ENCODE results near the gene ACTR5. TPM values are rescaled to one million over a fixed set of nuclear protein-coding genes. Genes with fewer than 3 reads are reported as not detected.

The ACTR5 gene
- total RNA-seq, 4 donors from 2014 or later: 7.8 to 13.9 (median 8.6) TPM

GRCh38 chr20:38725931-38726803, 22.1 kb upstream of the ACTR5 start:
- H3K4me3 ChIP-seq: no peak overlapping the region
- WGBS, 2 donors (ENCODE audit: low coverage in 1 of 2): 4 to 13% methylated on average over 8 to 26 of the region's 53 CpGs
- peaks cover 0 to 4% (median 0%) of the 10 kb centered on the region in 3 donors for H3K9me3 ChIP-seq
- H3K4me1 ChIP-seq: peaks cover 0 to 67% (median 14%) of the 10 kb centered on the region in 3 donors
- ATAC-seq: no peak
- H3K27ac ChIP-seq: no peak overlapping the region
- H3K27me3 ChIP-seq: peaks cover 100% of the 10 kb centered on the region
- H3K36me3 ChIP-seq: no peaks in the 10 kb centered on the region
- TF ChIP-seq CTCF (IDR thresholded peaks at IDR 0.05): peak in 1 of 4 experiments; percentile 35
- no peak for TF ChIP-seq POLR2AphosphoS5 (IDR thresholded peaks at IDR 0.05)
- TF ChIP-seq EP300 (IDR thresholded peaks at IDR 0.05): no peak
- no peak for TF ChIP-seq POLR2A (IDR thresholded peaks at IDR 0.05)

GRCh38 chr20:38726804-38727606, 21.3 kb upstream of the ACTR5 start:
- no peak for ATAC-seq
- Histone ChIP-seq H3K4me3 (no peak overlapping the region), H3K27ac (no peak overlapping the region), H3K9me3 (peaks cover 0 to 4% (median 0%) of the 10 kb centered on the region in 3 donors), H3K4me1 (peaks cover 0 to 74% (median 16%) of the 10 kb centered on the region in 3 donors), H3K27me3 (peaks cover 100% of the 10 kb centered on the region), H3K36me3 (no peaks in the 10 kb centered on the region)
- TF ChIP-seq POLR2A (IDR thresholded peaks at IDR 0.05) (no peak), EP300 (IDR thresholded peaks at IDR 0.05) (no peak), CTCF (IDR thresholded peaks at IDR 0.05) (no peak), POLR2AphosphoS5 (IDR thresholded peaks at IDR 0.05) (no peak)
- WGBS, 2 donors (ENCODE audit: low coverage in 1 of 2): 2% methylated on average over 19 to 29 of the region's 43 CpGs

- peaks cover 0 to 4% (median 0%) of the 10 kb centered on the region in 3 donors for H3K9me3 ChIP-seq
- no peak overlapping the region for H3K4me3 ChIP-seq
- H3K27ac ChIP-seq: no peak overlapping the region
- H3K27me3 ChIP-seq: peaks cover 100% of the 10 kb centered on the region
- TF ChIP-seq CTCF (IDR thresholded peaks at IDR 0.05) (no peak), POLR2A (IDR thresholded peaks at IDR 0.05) (no peak), EP300 (IDR thresholded peaks at IDR 0.05) (no peak), POLR2AphosphoS5 (IDR thresholded peaks at IDR 0.05) (no peak)
- H3K36me3 ChIP-seq: no peaks in the 10 kb centered on the region
- WGBS, 2 donors (ENCODE audit: low coverage in 1 of 2): 5 to 7% methylated on average over 3 to 8 of the region's 46 CpGs
- ATAC-seq: no peak
- H3K4me1 ChIP-seq: peaks cover 0 to 73% (median 16%) of the 10 kb centered on the region in 3 donors
These were observed 20.6 kb upstream of the ACTR5 start for GRCh38 chr20:38727607-38728190.

- Histone ChIP-seq H3K27me3 (peaks cover 100% of the 10 kb centered on the region), H3K4me3 (no peak overlapping the region)
- 4 to 5% methylated on average over 8 to 11 of the region's 56 CpGs for WGBS, 2 donors (ENCODE audit: low coverage in 1 of 2)
These were observed 20.0 kb upstream of the ACTR5 start for GRCh38 chr20:38728191-38728781.

More at GRCh38 chr20:38728191-38728781, 20.0 kb upstream of the ACTR5 start:
- Histone ChIP-seq H3K36me3 (no peaks in the 10 kb centered on the region), H3K27ac (no peak overlapping the region), H3K4me1 (peaks cover 0 to 67% (median 16%) of the 10 kb centered on the region in 3 donors), H3K9me3 (peaks cover 0 to 4% (median 0%) of the 10 kb centered on the region in 3 donors)
- TF ChIP-seq POLR2AphosphoS5 (IDR thresholded peaks at IDR 0.05): no peak
- TF ChIP-seq POLR2A (IDR thresholded peaks at IDR 0.05): no peak
- no peak for ATAC-seq

Data from gastroesophageal sphincter (tissue), 4 donors.